BE2C (cell line): ENCODE measurements around the gene TGM6.
A peak's percentile ranks its signal among the peaks of the same experiment; 100 is the strongest.

ENCODE experiments used
- DNase-seq: peaks from one replicate; pipeline ENCODE4 v3.0.0-alpha.2; 2020
- H3K27me3 ChIP-seq: fragments of 250-450 bp; sonication (Bioruptor Pico); 2 replicates; pipeline ENCODE4 v1.5.1; 2020; ENCODE audit warnings: mild to moderate bottlenecking
- H3K36me3 ChIP-seq: fragments of 250-450 bp; sonication (Bioruptor Pico); 2 replicates; pipeline ENCODE4 v1.5.1; 2020; ENCODE audit warnings: mild to moderate bottlenecking
- H3K4me1 ChIP-seq: fragments of 250-450 bp; sonication (Bioruptor Pico); 2 replicates; pipeline ENCODE4 v1.5.1; 2020
- H3K4me3 ChIP-seq: 2 replicates; pipeline ENCODE4 v1.5.1; 2011; ENCODE audit warnings: low read depth, low read length
- H3K9me3 ChIP-seq: fragments of 250-450 bp; sonication (Bioruptor Pico); 2 replicates; pipeline ENCODE4 v1.5.1; 2020
- CTCF ChIP-seq: IDR thresholded peaks from 2 replicates; pipeline ENCODE4 v1.5.1; 2012; ENCODE audit warnings: mild to moderate bottlenecking, low read depth, low read length

Gene TGM6

GRCh38 chr20:2417213-2417541 is 36.5 kb downstream of the TGM6 start:
- TF ChIP-seq CTCF: no peak
- H3K9me3 ChIP-seq: no peaks in the 10 kb centered on the region
- no peaks in the 10 kb centered on the region for H3K36me3 ChIP-seq
- no peak for DNase-seq
- no peak overlapping the region for H3K4me3 ChIP-seq
- no peaks in the 10 kb centered on the region for H3K4me1 ChIP-seq
- no peaks in the 10 kb centered on the region; the same call in 1 of the 2 replicates for H3K27me3 ChIP-seq

GRCh38 chr20:2418388-2418787 is 37.7 kb downstream of the TGM6 start:
- Histone ChIP-seq H3K27me3 (no peaks in the 10 kb centered on the region; the same call in 1 of the 2 replicates), H3K9me3 (no peaks in the 10 kb centered on the region), H3K36me3 (no peaks in the 10 kb centered on the region), H3K4me1 (no peaks in the 10 kb centered on the region), H3K4me3 (no peak overlapping the region)
- TF ChIP-seq CTCF: no peak
- DNase-seq: no peak

GRCh38 chr20:2420510-2420909 is 39.8 kb downstream of the TGM6 start:
- H3K27me3 ChIP-seq: no peaks in the 10 kb centered on the region; the same call in 1 of the 2 replicates
- H3K9me3 ChIP-seq: no peaks in the 10 kb centered on the region
- no peak for TF ChIP-seq CTCF
- no peaks in the 10 kb centered on the region for H3K4me1 ChIP-seq
- H3K4me3 ChIP-seq: no peak overlapping the region
- H3K36me3 ChIP-seq: no peaks in the 10 kb centered on the region
- DNase-seq: no peak

- Histone ChIP-seq H3K4me1 (no peaks in the 10 kb centered on the region), H3K9me3 (no peaks in the 10 kb centered on the region), H3K27me3 (no peaks in the 10 kb centered on the region; the same call in 1 of the 2 replicates), H3K36me3 (no peaks in the 10 kb centered on the region), H3K4me3 (no peak overlapping the region)
- TF ChIP-seq CTCF: peak; percentile 23; the same call in 1 of the 2 replicates
- no peak for DNase-seq
Measured at GRCh38 chr20:2421247-2421646, 40.5 kb downstream of the TGM6 start.

GRCh38 chr20:2429051-2429450 is 48.4 kb downstream of the TGM6 start:
- H3K27me3 ChIP-seq: no peaks in the 10 kb centered on the region
- H3K4me3 ChIP-seq: no peak overlapping the region
- no peak for TF ChIP-seq CTCF
- H3K4me1 ChIP-seq: no peaks in the 10 kb centered on the region
- H3K36me3 ChIP-seq: no peaks in the 10 kb centered on the region
- H3K9me3 ChIP-seq: no peaks in the 10 kb centered on the region
- DNase-seq: no peak

- Histone ChIP-seq H3K4me1 (no peaks in the 10 kb centered on the region), H3K9me3 (no peaks in the 10 kb centered on the region), H3K27me3 (no peaks in the 10 kb centered on the region), H3K36me3 (no peaks in the 10 kb centered on the region), H3K4me3 (no peak overlapping the region)
- DNase-seq: no peak
- no peak for TF ChIP-seq CTCF
Measured at GRCh38 chr20:2430538-2430937, 49.8 kb downstream of the TGM6 start.
